H1 (cell line): ENCODE data around the gene DHDH. TPM values are rescaled to one million over a fixed set of nuclear protein-coding genes. Genes with fewer than 3 reads are reported as not detected.

ENCODE experiments used
- CTCF ChIA-PET: fragments of 300-600 bp; sonication (Branson Sonifier 250); formaldehyde crosslinking; loops from one replicate; lab custom pipeline; 2021; ENCODE audit not compliant: partially characterized antibody; lab: Charles Lee
- POLR2A ChIA-PET: fragments of 300-600 bp; sonication (Branson Sonifier 250); formaldehyde crosslinking; loops from one replicate; lab custom pipeline; 2021; ENCODE audit warnings: inconsistent platforms; ENCODE audit not compliant: partially characterized antibody; lab: Charles Lee
- DNase-seq, 2 experiments: peaks; one replicate each; pipeline versions ENCODE4 v3.0.0 to v3.0.0-alpha.2; 2010 to 2022; ENCODE audit warnings: low spot score in 2 of 2, low read depth in 1 of 2, mixed read lengths in 1 of 2
- FAIRE-seq: peaks from 2 replicates; lab custom pipeline; 2011; peaks lifted over from hg19 to GRCh38; lab: Jason Lieb, UNC
- H2AFZ ChIP-seq: 2 replicates; pipeline ENCODE4 v1.8.1; 2012; ENCODE audit warnings: low read length, inconsistent platforms
- H2AK5ac ChIP-seq: 2 replicates; pipeline ENCODE4 v1.6.1; 2013; ENCODE audit warnings: low read depth, low read length
- H2BK120ac ChIP-seq: replicated peaks from 2 replicates; pipeline ENCODE3; 2013; ENCODE audit warnings: low read depth, low read length, inconsistent platforms
- H2BK12ac ChIP-seq: 2 replicates; pipeline ENCODE4 v1.6.1; 2013; ENCODE audit warnings: low read depth, low read length
- H2BK15ac ChIP-seq: 2 replicates; pipeline ENCODE4 v1.6.1; 2013; ENCODE audit warnings: low read length
- H2BK20ac ChIP-seq: 2 replicates; pipeline ENCODE4 v1.6.1; 2013; ENCODE audit warnings: low read length
- H2BK5ac ChIP-seq: 2 replicates; pipeline ENCODE4 v1.6.1; 2013; ENCODE audit warnings: low read depth, low read length
- H3K14ac ChIP-seq: 2 replicates; pipeline ENCODE4 v1.6.1; 2013; ENCODE audit warnings: inconsistent platforms; ENCODE audit not compliant: insufficient read length
- H3K18ac ChIP-seq: 2 replicates; pipeline ENCODE4 v1.6.1; 2013; ENCODE audit warnings: low read length; ENCODE audit errors: extremely low read depth
- H3K23ac ChIP-seq: 2 replicates; pipeline ENCODE4 v1.6.1; 2013; ENCODE audit warnings: inconsistent platforms; ENCODE audit not compliant: insufficient read length
- H3K23me2 ChIP-seq: 2 replicates; pipeline ENCODE4 v1.6.1; 2013; ENCODE audit warnings: low read depth, low read length
- H3K27ac ChIP-seq: 2 replicates; pipeline ENCODE4 v1.6.1; 2011; ENCODE audit warnings: low read depth, low read length, inconsistent platforms
- H3K27me3 ChIP-seq, 4 experiments: replicated peaks in 1 of 4; 1 replicate in 1 of 4; 2 replicates in 3 of 4; pipeline versions ENCODE4 v1.6.1 to v1.8.1; 2011 to 2013; ENCODE audit warnings: low read length in 3 of 4, mild to moderate bottlenecking in 3 of 4, inconsistent platforms in 2 of 4, mixed read lengths in 2 of 4, moderate library complexity in 1 of 4; ENCODE audit not compliant: control insufficient read depth in 3 of 4, insufficient read depth in 3 of 4; ENCODE audit errors: extremely low read depth in 1 of 4
- H3K36me3 ChIP-seq, 4 experiments: 2 replicates each; pipeline versions ENCODE4 v1.6.1 to v1.8.1; 2011 to 2013; ENCODE audit warnings: mild to moderate bottlenecking in 4 of 4, low read length in 3 of 4, moderate library complexity in 2 of 4, control low read depth in 1 of 4, inconsistent platforms in 1 of 4; ENCODE audit not compliant: insufficient read depth in 4 of 4, control insufficient read depth in 2 of 4
- H3K4ac ChIP-seq: replicated peaks from 2 replicates; pipeline ENCODE3; 2013; ENCODE audit warnings: low read length, low read depth, mixed read lengths, inconsistent platforms; ENCODE audit not compliant: insufficient read length
- H3K4me1 ChIP-seq, 4 experiments: replicated peaks in 1 of 4; 1 replicate in 1 of 4; 2 replicates in 3 of 4; pipeline versions ENCODE4 v1.6.1 to v1.8.1; 2011 to 2013; ENCODE audit warnings: low read length in 3 of 4, inconsistent platforms in 2 of 4, mixed read lengths in 1 of 4; ENCODE audit not compliant: insufficient read depth in 4 of 4, control insufficient read depth in 3 of 4
- H3K4me2 ChIP-seq, 2 experiments: 2 replicates each; pipeline versions ENCODE4 v1.6.1 to v1.8.1; 2011 to 2013; ENCODE audit warnings: low read depth in 2 of 2, low read length in 2 of 2, control low read depth in 1 of 2, inconsistent platforms in 1 of 2, mild to moderate bottlenecking in 1 of 2; ENCODE audit not compliant: insufficient read depth in 1 of 2
- H3K4me3 ChIP-seq, 4 experiments: fragments of 200-600, 300-600 bp in 1 of 4; sonication (generic), shearing (Covaris generic), sonication (Bioruptor Twin) in 1 of 4; 2 replicates each; pipeline versions ENCODE4 v1.5.1 to v1.8.1; 2011 to 2016; ENCODE audit warnings: low read length in 4 of 4, low read depth in 3 of 4, control low read depth in 2 of 4, inconsistent platforms in 2 of 4, mild to moderate bottlenecking in 2 of 4, mixed read lengths in 1 of 4, moderate library complexity in 1 of 4; ENCODE audit not compliant: insufficient read depth in 2 of 4; ENCODE audit errors: extremely low read depth in 1 of 4
- H3K56ac ChIP-seq: replicated peaks from 2 replicates; pipeline ENCODE3; 2013; ENCODE audit warnings: low read depth, mild to moderate bottlenecking, mixed read lengths, low read length, inconsistent platforms; ENCODE audit not compliant: insufficient read length
- H3K79me1 ChIP-seq: 2 replicates; pipeline ENCODE4 v1.6.1; 2013; ENCODE audit warnings: low read depth, low read length, control low read depth
- H3K79me2 ChIP-seq, 2 experiments: 2 replicates each; pipeline versions ENCODE4 v1.6.1 to v1.8.1; 2012 to 2013; ENCODE audit warnings: low read length in 2 of 2, mild to moderate bottlenecking in 2 of 2, inconsistent platforms in 1 of 2; ENCODE audit not compliant: insufficient read depth in 2 of 2, control insufficient read depth in 1 of 2
- H3K9ac ChIP-seq, 4 experiments: replicated peaks in 1 of 4; 1 replicate in 1 of 4; 2 replicates in 3 of 4; pipeline versions ENCODE4 v1.6.1 to v1.8.1; 2011 to 2013; ENCODE audit warnings: low read depth in 3 of 4, low read length in 3 of 4, control low read depth in 2 of 4, mild to moderate bottlenecking in 2 of 4, moderate library complexity in 2 of 4, inconsistent platforms in 1 of 4; ENCODE audit errors: extremely low read depth in 1 of 4
- H3K9me3 ChIP-seq, 2 experiments: 2 replicates each; pipeline versions ENCODE4 v1.6.1 to v1.8.1; 2012 to 2013; ENCODE audit warnings: mild to moderate bottlenecking in 2 of 2, moderate library complexity in 2 of 2, control low read depth in 1 of 2, inconsistent platforms in 1 of 2, low read depth in 1 of 2, low read length in 1 of 2, mixed read lengths in 1 of 2; ENCODE audit not compliant: insufficient read depth in 2 of 2
- H4K20me1 ChIP-seq, 2 experiments: replicated peaks in 1 of 2; 2 replicates each; pipeline versions ENCODE3 to v1.8.1; 2011 to 2013; ENCODE audit warnings: inconsistent platforms in 2 of 2, low read length in 2 of 2, mild to moderate bottlenecking in 1 of 2; ENCODE audit not compliant: insufficient read depth in 2 of 2, control insufficient read depth in 1 of 2
- H4K5ac ChIP-seq: 2 replicates; pipeline ENCODE4 v1.6.1; 2013; ENCODE audit warnings: low read length, low read depth, mixed read lengths, inconsistent platforms; ENCODE audit not compliant: insufficient read length
- H4K8ac ChIP-seq: 2 replicates; pipeline ENCODE4 v1.8.0; 2013; ENCODE audit warnings: mild to moderate bottlenecking, moderate library complexity, low read length, inconsistent platforms; ENCODE audit not compliant: insufficient read depth; ENCODE audit errors: extremely low read depth
- H4K91ac ChIP-seq: replicated peaks from 2 replicates; pipeline ENCODE3; 2013; ENCODE audit warnings: low read length, mixed read lengths, inconsistent platforms; ENCODE audit not compliant: insufficient read length
- BRCA1 ChIP-seq: IDR thresholded peaks from 2 replicates; pipeline ENCODE4 v1.6.1; 2012; ENCODE audit warnings: low read depth, low read length, improper control_type of control experiment
- CHD2 ChIP-seq: IDR thresholded peaks from 2 replicates; pipeline ENCODE4 v1.6.1; 2012; ENCODE audit warnings: low read length, improper control_type of control experiment
- CTBP2 ChIP-seq: IDR thresholded peaks from 2 replicates; pipeline ENCODE4 v1.7.0; 2011; ENCODE audit warnings: borderline replicate concordance, mild to moderate bottlenecking, moderate library complexity, mixed read lengths, low read length; ENCODE audit not compliant: insufficient read depth, insufficient read length
- EGR1 ChIP-seq: IDR thresholded peaks from 2 replicates; pipeline ENCODE4 v1.6.1; 2011; ENCODE audit warnings: low read depth, low read length, borderline replicate concordance
- GABPA ChIP-seq: IDR thresholded peaks from 2 replicates; pipeline ENCODE4 v1.6.1; 2011; ENCODE audit warnings: mild to moderate bottlenecking, low read length, moderate library complexity, borderline replicate concordance; ENCODE audit not compliant: insufficient read depth
- KDM4A ChIP-seq: IDR thresholded peaks from one replicate; pipeline ENCODE4 v1.7.1; 2012; ENCODE audit warnings: low read depth, mild to moderate bottlenecking, moderate library complexity, low read length, inconsistent platforms; ENCODE audit not compliant: severe bottlenecking
- POLR2A ChIP-seq, 2 experiments: IDR thresholded peaks; 1 replicate in 1 of 2; 2 replicates in 1 of 2; pipeline ENCODE4 v1.6.1; 2011; ENCODE audit warnings: low read depth in 2 of 2, low read length in 2 of 2, mild to moderate bottlenecking in 2 of 2; ENCODE audit errors: control extremely low read depth in 1 of 2
- RAD21 ChIP-seq, 2 experiments: IDR thresholded peaks in 1 of 2; conservative IDR thresholded peaks in 1 of 2; 2 replicates each; pipeline ENCODE4 v1.6.1; 2011; ENCODE audit warnings: low read depth in 2 of 2, low read length in 2 of 2, improper control_type of control experiment in 1 of 2, inconsistent platforms in 1 of 2, mild to moderate bottlenecking in 1 of 2, moderate library complexity in 1 of 2
- RBBP5 ChIP-seq: IDR thresholded peaks from 2 replicates; pipeline ENCODE4 v1.7.1; 2012; ENCODE audit warnings: low read depth, mild to moderate bottlenecking, inconsistent platforms, low read length, moderate library complexity, borderline replicate concordance
- SAP30 ChIP-seq: fragments of 300-600 bp; sonication (generic); IDR thresholded peaks from 2 replicates; pipeline ENCODE4 v1.7.1; 2012; ENCODE audit warnings: low read length, moderate library complexity, mild to moderate bottlenecking, inconsistent platforms; ENCODE audit not compliant: insufficient read depth, insufficient replicate concordance
- SIN3A ChIP-seq, 2 experiments: IDR thresholded peaks in 1 of 2; conservative IDR thresholded peaks in 1 of 2; 2 replicates each; pipeline ENCODE4 v1.6.1; 2011 to 2012; ENCODE audit warnings: low read length in 2 of 2, improper control_type of control experiment in 1 of 2, low read depth in 1 of 2, mild to moderate bottlenecking in 1 of 2
- ZNF274 ChIP-seq: IDR thresholded peaks from 2 replicates; pipeline ENCODE4 v1.7.0; 2012; ENCODE audit warnings: low read length, borderline replicate concordance; ENCODE audit errors: extremely low read depth
- WGBS, 2 experiments: shearing (Covaris generic) in 1 of 2; methylation state at CpG; one replicate each; pipeline versions ENCODE4 v1.1.6 to v1.1.7; 2013 to 2015; ENCODE audit warnings: low lambda C conversion rate in 2 of 2, mixed read lengths in 2 of 2, inconsistent platforms in 1 of 2, low coverage in 1 of 2, missing lambda C conversion rate in 1 of 2; ENCODE audit not compliant: insufficient replicate concordance in 2 of 2, insufficient coverage in 1 of 2, insufficient read length in 1 of 2; ENCODE audit errors: extremely low coverage in 1 of 2, missing lambda C conversion rate in 1 of 2; 5-methylcytosine and 5-hydroxymethylcytosine counted together
- polyA plus RNA-seq, 7 experiments: library from polyadenylated mRNA; depleted of rRNA in 3 of 7; stranded (reverse) in 5 of 7; unstranded in 2 of 7; fragments of >200 nt in 5 of 7; fragments of 200-250 nt in 2 of 7; gene quantifications; 1 replicate in 5 of 7; 2 replicates in 1 of 7; 4 replicates in 1 of 7; pipeline versions ENCODE4 v1.2.1 to v1.2.3, GENCODE V29; 2011 to 2013; ENCODE audit warnings: missing spikeins in 2 of 7, mixed read lengths in 2 of 7
- total RNA-seq: library from RNA; stranded (reverse); fragmentation: NEBNext Ultra II Directional; extraction: Animal tissue kit (Norgen Biotek cat#: 25700); gene quantifications from 2 replicates; pipeline ENCODE4 v1.2.1, GENCODE V29; 2021
- TF ChIP-seq, protein P1 (sequence below): IDR thresholded peaks from 2 replicates; pipeline ENCODE4 v1.6.1; 2012; ENCODE audit warnings: inconsistent platforms

DHDH gene
- total and polyA plus RNA-seq, 2 of the 8 experiments (the other 6 are each of a cell fraction or from before 2014, with no cell fraction given) = 2.2 to 2.8 TPM

DNA sequence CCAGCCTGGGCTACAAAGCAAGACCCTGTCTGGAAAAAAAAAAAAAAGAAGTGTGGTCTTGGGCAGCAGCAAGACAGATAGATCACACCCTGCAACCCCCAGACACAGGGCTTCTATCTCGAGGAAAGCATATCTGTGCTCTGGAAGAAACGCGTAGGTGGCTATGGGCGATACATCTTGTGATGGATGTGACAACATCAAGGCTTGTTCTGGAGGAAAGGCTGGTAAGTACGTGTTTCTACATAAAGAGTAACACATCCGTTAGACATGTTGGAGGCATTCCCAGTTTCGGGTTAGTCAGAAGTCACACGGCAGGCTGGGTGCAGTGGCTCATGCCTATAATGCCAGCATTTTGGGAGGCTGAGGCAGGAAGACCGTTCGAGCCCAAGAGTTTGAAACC, 6.6 kb upstream of the DHDH start:
- H3K9ac ChIP-seq = no peak overlapping the region
- no peak overlapping the region for H3K56ac ChIP-seq
- no peak overlapping the region for H2BK20ac ChIP-seq
- no peak overlapping the region for H4K91ac ChIP-seq
- H2BK120ac ChIP-seq = no peak overlapping the region
- DNase-seq = no peak
- no peak overlapping the region for H3K14ac ChIP-seq
- no peak overlapping the region for H4K8ac ChIP-seq
- no peak overlapping the region for H3K4me2 ChIP-seq
- no peak overlapping the region for H3K23ac ChIP-seq
- H3K27ac ChIP-seq = no peak overlapping the region
- no peaks in the 10 kb centered on the region; the same call in 1 of the 2 replicates for H3K23me2 ChIP-seq
- no peaks in the 10 kb centered on the region for H3K9me3 ChIP-seq
- no peak overlapping the region for H2AFZ ChIP-seq
- no peak overlapping the region for H2BK12ac ChIP-seq
- no peak overlapping the region for H2BK5ac ChIP-seq
- POLR2A ChIA-PET = interaction anchor here (0.7 to 6.7 kb wide), 5 partner anchors 14 to 67 kb away, joined by 3 to 29 read pairs (median 3); partner anchors contain the start of genes FTL and RUVBL2
- no peaks in the 10 kb centered on the region for H3K27me3 ChIP-seq
- peak overlapping the region; percentile 86; the same call in 1 of the 2 replicates for H2AK5ac ChIP-seq
- H3K4me3 ChIP-seq = no peak overlapping the region
- H3K79me1 ChIP-seq = no peaks in the 10 kb centered on the region
- no peak overlapping the region for H2BK15ac ChIP-seq
- FAIRE-seq = no peak
- 90% methylated on average over 10 of the region's 10 CpGs; no CpG with 5 or more reads in 1 of the 2 experiments for WGBS, 2 experiments
- no peak overlapping the region for H3K4ac ChIP-seq
- H3K79me2 ChIP-seq = no peaks in the 10 kb centered on the region
- peaks cover 0 to 10% (median 4%) of the 10 kb centered on the region in 4 experiments; a peak in 4 of 8 replicates for H3K36me3 ChIP-seq
- no peak overlapping the region for H3K18ac ChIP-seq
- H3K4me1 ChIP-seq = no peaks in the 10 kb centered on the region
- no peaks in the 10 kb centered on the region for H4K20me1 ChIP-seq
- no peak overlapping the region for H4K5ac ChIP-seq
- CTCF ChIA-PET = interaction anchor here (1.0 to 2.2 kb wide), 3 partner anchors 44 to 67 kb away, joined by 3 to 6 read pairs (median 3); partner anchors contain the start of genes GYS1 and RUVBL2
- TF ChIP-seq, protein P1, sequence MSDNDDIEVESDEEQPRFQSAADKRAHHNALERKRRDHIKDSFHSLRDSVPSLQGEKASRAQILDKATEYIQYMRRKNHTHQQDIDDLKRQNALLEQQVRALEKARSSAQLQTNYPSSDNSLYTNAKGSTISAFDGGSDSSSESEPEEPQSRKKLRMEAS = no peak
- no peak for TF ChIP-seq GABPA
- no peak for TF ChIP-seq RAD21 (IDR thresholded peaks at IDR 0.05 in 1 of 2, conservative IDR thresholded peaks at IDR 0.05 in 1 of 2; ENCODE audit: low read depth in 2 of 2, low read length in 2 of 2)
- no peak for TF ChIP-seq CHD2
- no peak for TF ChIP-seq KDM4A
- TF ChIP-seq CTBP2 = no peak
- TF ChIP-seq BRCA1 = no peak
- no peak for TF ChIP-seq SIN3A (conservative IDR thresholded peaks at IDR 0.05 in 1 of 2, IDR thresholded peaks at IDR 0.05 in 1 of 2; ENCODE audit: low read depth in 1 of 2, low read length in 2 of 2)
- TF ChIP-seq POLR2A (IDR thresholded peaks at IDR 0.05; ENCODE audit: control extremely low read depth in 1 of 2, low read depth in 2 of 2, low read length in 2 of 2) = no peak
- no peak for TF ChIP-seq EGR1
- no peak for TF ChIP-seq ZNF274
- no peak for TF ChIP-seq RBBP5
- TF ChIP-seq SAP30 = no peak
